T-helper 22 cell (primary cell): Measurements from ENCODE around the gene DPYSL4.

Experiments
- DNase-seq: peaks from one replicate; pipeline ENCODE4 v3.0.0-alpha.2; 2020; ENCODE audit warnings: low read depth

DPYSL4 gene

DNA sequence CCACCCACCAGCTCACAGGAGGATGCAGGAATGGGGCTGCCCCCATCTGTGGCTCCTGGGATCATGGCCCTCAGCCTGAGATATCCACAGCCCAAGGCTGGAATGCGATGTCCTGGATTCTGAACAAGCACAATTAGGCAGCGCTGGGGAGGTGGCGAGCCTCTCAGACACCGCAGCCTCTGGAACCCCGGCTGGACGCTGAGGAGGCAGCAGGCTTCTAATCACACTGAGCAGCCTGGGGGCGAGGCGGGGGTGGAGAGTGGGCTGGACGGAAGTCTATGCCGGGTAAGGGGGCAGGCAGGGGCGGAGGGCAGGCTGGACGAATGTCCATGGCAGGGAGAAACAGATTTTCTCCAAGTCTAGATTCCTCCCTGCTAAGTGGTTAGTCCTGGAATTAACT is 56.4 kb downstream of the DPYSL4 start:
- no peak for DNase-seq

DNA sequence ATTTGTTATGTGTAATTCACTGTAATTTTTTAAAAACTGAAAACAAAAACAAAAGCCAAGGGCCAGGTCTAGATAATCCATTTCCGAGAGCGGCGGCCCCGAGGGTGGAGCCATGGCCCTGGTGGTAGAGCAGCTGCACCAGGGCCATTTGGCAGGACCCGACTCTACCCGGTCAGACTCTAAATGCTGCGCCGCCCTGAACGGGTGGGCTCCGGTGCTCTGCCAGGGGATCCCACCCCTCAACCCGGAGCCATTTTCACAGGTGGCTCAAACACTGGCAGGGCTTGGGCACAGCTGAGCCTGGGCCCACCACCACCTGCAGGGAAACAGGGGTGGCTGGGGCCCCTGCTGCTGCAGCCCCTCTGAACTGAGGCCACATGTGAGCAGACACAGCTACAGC is 56.9 kb downstream of the DPYSL4 start:
- DNase-seq: no peak

DNA sequence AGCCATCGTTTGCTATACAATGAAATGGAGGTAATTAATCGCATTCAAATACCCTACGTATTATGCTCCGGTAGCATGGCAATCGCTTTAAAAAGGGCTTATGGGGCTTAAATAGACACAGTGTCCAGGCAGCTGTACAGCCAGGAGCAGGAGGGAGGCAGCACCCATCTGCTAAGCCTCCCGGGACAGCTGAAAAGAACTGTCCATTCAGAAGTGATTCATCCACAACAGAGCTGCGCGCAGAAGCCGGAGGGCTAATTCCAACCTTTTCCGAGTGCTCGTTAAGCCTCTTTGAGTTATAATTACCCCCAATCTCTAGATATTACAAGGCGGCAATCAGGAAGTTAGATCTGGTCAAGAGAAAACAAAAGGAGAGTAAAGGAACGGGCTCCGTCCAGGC is 58.3 kb downstream of the DPYSL4 start:
- no peak for DNase-seq

DNA sequence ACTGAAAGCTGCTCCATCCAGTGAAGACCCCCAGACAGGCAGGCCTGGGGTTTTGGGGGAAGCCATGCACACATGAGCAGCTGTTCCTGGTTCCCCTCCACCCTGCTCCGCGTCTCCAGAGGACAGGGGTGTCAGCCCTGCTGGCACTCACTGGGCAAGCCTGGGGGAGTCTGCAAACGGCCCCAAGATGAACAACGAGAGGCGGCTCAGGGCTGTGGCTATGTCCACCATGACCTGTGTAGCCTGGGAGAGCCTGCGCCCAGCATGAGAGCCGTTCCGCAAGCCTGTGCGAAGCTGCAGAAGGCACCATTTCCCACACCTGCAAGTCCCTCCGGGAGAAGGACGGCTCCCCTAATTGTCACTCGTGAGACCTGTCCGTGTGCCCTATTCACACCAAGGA is 59.5 kb downstream of the DPYSL4 start:
- DNase-seq: no peak

DNA sequence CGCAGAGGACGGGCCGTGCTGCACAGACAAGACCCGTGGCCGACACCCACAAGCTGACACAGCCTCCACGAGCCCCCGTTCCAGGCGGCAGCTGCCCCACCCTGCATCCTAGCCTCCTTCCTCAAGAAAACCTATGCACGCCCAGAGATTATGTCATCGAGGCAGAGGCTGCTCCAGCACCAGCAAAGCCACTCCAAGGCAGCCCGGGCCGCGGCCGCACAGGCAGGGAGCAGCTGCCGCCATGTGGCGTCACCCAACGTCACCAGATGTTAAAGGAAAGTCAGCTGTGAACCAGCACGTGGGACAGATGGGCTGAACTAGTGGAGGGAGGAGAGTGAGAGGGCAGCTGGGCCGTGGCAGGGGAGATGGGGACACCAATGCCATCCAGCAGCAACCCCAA is 61.2 kb downstream of the DPYSL4 start:
- DNase-seq: no peak

DNA sequence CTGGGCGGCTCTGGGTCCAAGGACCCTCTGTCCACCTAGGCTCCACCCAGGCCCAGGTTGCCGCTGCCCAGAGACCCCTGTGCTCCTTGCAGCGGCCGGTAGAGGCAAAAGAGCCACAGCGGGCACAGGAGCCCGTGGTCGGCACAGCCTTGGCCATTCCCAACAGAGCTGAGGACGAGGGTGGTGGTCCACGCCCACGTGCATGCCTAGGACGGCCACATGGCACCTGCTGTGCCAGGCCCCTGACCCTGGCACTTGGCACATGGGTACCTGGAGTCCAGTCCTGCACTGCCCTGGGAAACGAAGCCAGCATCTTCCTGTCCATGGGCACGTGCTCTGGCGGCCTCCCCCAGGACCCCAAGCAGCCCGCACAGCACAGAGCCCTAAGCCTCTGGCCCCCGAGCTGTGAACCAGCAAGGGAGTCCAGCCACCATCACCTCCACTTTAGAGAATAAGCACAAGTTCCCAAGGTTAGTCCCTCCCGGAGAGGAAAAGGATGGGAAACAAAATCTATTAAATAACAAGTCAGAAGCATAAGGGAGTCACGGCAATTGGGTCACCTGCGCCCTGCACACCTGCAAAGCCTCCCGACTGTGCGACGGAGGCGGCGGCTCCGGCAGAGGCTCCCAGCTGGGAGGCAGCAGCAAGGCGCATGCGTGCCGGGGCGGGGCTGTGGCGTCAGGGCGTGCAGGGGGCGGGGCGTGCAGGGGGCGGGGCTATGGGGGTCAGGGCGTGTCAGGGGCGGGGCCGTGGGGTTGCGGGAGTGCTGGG is 61.9 kb downstream of the DPYSL4 start:
- DNase-seq: peak; percentile 41

DNA sequence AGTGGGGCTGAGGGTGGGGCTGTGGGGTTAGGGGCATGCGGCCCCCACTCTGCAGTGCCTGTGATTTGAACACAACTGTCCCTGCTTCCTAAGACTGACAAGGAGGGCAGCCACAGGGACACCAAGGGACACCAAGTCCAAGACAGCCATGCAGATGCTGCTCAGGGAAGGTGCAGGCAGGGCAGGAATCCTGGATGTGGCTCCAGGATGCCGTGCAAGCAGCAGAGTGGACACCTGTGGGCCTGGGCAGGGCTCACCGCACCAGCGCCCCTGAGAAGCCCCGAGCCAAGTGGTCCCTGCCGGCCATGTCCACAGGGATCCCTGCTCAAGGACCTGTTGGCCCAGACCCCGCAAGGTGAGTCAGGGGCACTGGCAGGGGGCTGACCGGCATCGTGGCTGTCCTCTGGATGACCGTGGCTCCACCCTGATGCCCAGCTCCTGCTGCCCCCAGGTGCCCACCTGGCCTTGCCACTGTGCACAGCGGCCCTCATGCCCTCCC is 62.5 kb downstream of the DPYSL4 start:
- DNase-seq: no peak

DNA sequence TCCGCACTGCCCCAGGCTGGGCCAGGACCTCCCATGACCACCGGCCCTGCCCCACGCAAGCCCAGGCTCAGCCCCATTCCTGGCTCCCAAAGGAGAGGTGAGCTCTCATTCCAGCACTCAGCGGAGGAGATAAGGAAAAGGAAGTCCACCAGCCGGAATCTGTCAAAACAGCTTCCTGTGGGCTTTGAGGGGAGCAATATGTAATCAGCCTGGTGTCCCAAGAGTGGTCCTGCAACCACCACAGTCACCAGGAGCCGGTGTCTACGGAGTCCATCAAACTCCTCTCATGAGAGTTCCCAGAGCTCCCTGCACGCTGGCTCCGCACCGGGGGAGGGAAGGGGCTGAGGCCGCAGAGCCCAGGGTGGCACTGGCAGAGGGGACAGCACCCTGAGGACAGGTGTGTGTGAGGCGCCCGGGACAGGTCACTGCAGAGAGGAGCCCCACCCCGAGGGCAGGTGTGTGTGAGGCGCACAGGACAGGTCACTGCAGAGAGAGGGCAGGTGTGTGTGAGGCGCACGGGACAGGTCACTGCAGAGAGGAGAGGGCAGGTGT is 63.2 kb downstream of the DPYSL4 start:
- no peak for DNase-seq

DNA sequence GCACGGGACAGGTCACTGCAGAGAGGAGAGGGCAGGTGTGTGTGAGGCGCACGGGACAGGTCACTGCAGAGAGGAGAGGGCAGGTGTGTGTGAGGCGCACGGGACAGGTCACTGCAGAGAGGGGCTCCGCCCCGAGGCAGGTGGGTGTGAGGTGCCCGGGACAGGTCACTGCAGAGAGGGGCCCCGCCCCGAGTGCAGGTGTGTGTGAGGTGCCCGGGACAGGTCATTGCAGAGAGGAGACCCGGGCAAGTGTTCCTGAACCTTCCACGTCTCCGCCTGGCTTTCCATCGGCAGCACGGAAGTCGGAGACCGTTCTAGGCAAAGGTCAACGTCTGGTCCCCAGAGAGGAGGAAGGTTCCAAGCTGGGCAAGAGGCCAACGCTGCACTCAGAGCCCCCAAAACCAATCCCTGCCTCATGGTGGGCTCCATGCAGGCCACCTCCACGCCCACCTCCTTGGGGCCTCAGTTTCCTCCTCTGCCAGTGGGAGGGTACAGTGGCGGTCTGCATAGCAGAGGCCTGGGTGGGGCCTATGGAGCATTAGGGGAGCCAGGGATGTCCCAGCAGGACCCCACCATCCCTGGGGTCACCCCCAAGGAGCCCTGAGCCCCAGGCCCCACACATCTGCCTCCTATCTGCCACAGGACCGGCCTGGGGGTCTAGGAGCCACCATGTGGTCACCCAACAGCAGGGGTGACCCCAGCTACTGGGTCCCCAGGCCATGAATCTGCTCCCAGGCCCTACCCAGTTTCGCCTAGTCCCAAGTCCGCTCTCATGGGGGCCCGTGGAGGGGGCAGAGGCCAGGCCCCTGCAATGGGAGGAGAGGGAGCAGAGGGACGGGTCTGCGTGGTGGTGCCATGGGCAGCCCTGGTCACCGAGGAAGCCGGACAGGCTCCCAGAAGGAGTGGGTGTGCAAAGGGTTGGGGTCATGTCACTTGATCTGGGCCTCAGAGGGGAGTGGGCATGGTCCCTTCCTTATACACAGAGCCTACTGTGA is 64.0 kb downstream of the DPYSL4 start:
- no peak for DNase-seq

DNA sequence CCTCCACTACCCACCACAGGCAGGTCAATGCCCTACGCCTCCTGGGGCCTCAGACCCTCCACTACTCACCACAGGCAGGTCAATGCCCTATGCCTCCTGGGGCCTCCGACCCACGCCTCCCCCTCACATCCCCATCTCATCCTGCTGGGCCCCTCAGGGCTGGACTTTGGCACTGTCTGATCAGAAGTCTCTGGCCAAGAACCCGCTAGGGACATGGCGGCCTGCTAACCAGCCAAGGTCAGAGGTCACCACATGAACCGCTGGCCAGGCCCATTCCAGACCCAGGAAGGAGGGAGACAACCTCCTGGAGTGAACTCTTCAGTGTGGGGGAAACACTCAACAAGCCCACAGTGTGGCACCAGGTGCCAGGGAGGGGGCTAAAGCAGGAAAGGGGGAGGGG is 65.2 kb downstream of the DPYSL4 start:
- no peak for DNase-seq

DNA sequence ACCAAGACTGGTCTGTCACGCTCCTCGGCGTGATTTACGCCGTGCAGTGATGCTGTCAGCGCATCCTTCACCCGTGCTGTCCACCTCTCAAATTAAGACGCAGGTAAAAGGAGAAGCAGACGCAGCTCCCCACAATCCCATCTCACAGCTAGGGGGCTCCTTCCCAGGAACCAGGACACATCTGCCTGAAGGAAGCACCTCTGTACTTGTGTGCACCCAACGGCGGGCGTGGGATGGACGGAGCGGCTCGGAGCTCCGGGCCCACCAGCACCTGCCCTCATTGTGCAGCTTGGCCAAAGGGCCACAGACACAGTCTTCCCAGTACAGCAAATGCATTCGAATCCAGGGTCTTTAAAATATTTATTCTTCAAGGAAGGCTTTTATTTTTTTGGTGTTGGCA is 65.7 kb downstream of the DPYSL4 start:
- DNase-seq: no peak

DNA sequence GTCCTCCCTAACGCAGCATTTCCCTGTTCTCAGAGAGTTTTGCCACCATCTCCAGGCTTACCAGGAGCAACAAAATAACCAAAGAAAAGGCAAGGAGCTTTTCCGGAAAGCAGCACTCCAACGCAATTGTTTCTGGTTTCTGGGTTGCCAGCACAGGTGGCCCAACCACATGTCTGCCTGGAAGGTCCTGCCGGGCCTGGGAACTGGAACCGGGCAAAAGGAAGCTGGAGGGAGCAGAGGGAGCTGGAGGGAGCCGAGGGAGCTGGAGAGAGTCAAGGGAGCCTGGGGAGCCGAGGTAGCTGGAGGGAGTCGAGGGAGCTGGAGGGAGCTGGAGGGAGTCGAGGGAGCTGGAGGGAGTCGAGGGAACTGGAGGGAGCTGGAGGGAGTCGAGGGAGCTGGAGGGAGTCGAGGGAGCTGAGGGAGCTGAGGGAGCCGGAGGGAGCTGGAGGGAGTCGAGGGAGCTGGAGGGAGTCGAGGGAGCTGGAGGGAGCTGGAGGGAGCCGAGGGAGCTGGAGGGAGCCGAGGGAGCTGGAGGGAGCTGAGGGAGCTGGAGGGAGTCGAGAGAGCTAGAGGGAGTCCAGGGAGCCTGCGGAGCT is 66.4 kb downstream of the DPYSL4 start:
- DNase-seq: no peak

DNA sequence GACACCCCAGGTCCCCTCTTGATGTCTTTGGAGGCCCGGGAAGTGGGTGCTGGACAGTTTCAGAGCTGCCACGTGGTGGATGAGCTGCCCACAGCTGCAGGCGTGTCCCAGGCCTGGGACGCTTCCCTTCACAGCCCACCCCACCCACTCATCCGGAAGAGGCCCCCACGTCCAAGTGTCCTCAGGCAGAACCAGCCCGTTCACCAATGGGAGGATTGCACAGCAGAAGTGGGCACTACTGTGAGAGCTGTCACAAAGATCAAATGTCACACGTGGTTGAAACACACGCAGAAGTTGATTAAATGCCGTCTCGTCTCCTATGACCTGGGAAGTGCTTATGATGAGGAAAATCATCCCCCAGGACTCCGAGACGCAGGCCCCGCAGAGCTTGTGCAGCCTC is 68.1 kb downstream of the DPYSL4 start:
- DNase-seq: no peak
